ENCODE data around the gene HHIP.

HHIP gene

GRCh38 chr4:144658015-144658567 is 12.1 kb downstream of the HHIP start:
- no peak for DNase-seq (ENCODE audit: low spot score)

GRCh38 chr4:144658903-144659302 is 12.9 kb downstream of the HHIP start:
- no peak for DNase-seq (ENCODE audit: low spot score)

GRCh38 chr4:144659447-144659846 is 13.5 kb downstream of the HHIP start:
- no peak for DNase-seq (ENCODE audit: low spot score)

- no peak for DNase-seq (ENCODE audit: low spot score)
These were observed 18.0 kb downstream of the HHIP start for GRCh38 chr4:144663834-144664475.

- no peak for DNase-seq (ENCODE audit: low spot score)
These were observed 20.7 kb downstream of the HHIP start for GRCh38 chr4:144666539-144667175.

GRCh38 chr4:144667500-144667899 is 21.5 kb downstream of the HHIP start:
- DNase-seq (ENCODE audit: low spot score), result no peak

- no peak for DNase-seq (ENCODE audit: low spot score)
These were observed 24.8 kb downstream of the HHIP start for GRCh38 chr4:144670776-144671175.

GRCh38 chr4:144674711-144675110 is 28.8 kb downstream of the HHIP start:
- DNase-seq (ENCODE audit: low spot score), result no peak

GRCh38 chr4:144681806-144682205 is 35.9 kb downstream of the HHIP start:
- no peak for DNase-seq (ENCODE audit: low spot score)

GRCh38 chr4:144683516-144683915 is 37.6 kb downstream of the HHIP start:
- DNase-seq (ENCODE audit: low spot score), result no peak

- DNase-seq (ENCODE audit: low spot score), result no peak
These were observed 40.0 kb downstream of the HHIP start for GRCh38 chr4:144685911-144686310.

GRCh38 chr4:144686921-144687320 is 41.0 kb downstream of the HHIP start:
- DNase-seq (ENCODE audit: low spot score), result no peak

GRCh38 chr4:144687466-144687865 is 41.5 kb downstream of the HHIP start:
- no peak for DNase-seq (ENCODE audit: low spot score)

GRCh38 chr4:144688035-144688569 is 42.1 kb downstream of the HHIP start:
- DNase-seq (ENCODE audit: low spot score), result no peak

GRCh38 chr4:144689125-144689524 is 43.2 kb downstream of the HHIP start:
- no peak for DNase-seq (ENCODE audit: low spot score)

- no peak for DNase-seq (ENCODE audit: low spot score)
These were observed 49.8 kb downstream of the HHIP start for GRCh38 chr4:144695721-144696120.

- no peak for DNase-seq (ENCODE audit: low spot score)
These were observed 50.4 kb downstream of the HHIP start for GRCh38 chr4:144696376-144696775.

GRCh38 chr4:144699565-144699964 is 53.6 kb downstream of the HHIP start:
- no peak for DNase-seq (ENCODE audit: low spot score)

- no peak for DNase-seq (ENCODE audit: low spot score)
These were observed 55.8 kb downstream of the HHIP start for GRCh38 chr4:144701683-144702233.

- no peak for DNase-seq (ENCODE audit: low spot score)
These were observed 57.5 kb downstream of the HHIP start for GRCh38 chr4:144703494-144703893.

- no peak for DNase-seq (ENCODE audit: low spot score)
These were observed 59.9 kb downstream of the HHIP start for GRCh38 chr4:144705601-144706590.

- no peak for DNase-seq (ENCODE audit: low spot score)
These were observed 63.2 kb downstream of the HHIP start for GRCh38 chr4:144709159-144709558.

All from hematopoietic multipotent progenitor cell treated with erythropoietin and hydrocortisone succinate and interleukin-3 and kit ligand, for 15 days (in vitro differentiated cells).